ENCODE results near the gene PBXIP1. TPM values are rescaled to one million over a fixed set of nuclear protein-coding genes. Genes with fewer than 3 reads are reported as not detected.

The PBXIP1 gene
- total and polyA plus RNA-seq, 2 of the 13 experiments (the other 11 are each of a cell fraction or from before 2014, with no cell fraction given), result 16.3 to 31.9 TPM

DNA sequence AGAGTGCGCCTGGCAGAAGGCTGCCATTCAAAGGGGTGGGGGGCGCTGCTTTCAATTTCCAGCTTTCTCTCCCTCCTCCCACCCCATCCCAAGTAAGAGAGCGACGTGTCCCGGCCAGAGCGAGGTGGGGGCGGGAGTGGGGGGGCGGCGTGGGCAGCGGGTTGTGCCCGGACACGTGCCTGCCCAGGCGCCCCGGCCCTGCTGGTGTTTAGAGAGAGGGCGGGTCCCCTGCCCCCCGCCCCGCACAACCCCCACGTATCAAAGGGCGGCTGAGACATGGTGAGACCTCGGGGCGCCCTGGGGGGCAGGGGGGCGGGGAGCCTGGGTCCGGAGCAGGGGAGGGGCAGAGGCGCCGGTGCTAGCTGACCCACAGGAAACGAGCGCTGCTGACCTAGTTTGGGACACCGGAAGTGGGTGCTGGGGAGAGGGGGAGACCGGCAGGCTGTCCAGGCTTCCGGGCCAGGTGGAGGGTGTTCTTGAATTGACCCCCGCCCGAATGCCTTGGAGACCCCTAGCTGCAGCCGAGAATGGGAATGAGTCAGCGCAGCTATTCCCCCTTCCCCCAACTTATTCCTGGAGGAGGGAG lies 48.0 kb upstream of the PBXIP1 start (continued):
- 0 out of 2 replicates have a peak, but pooled peaks have one; percentile 7 for TF ChIP-seq MAZ (IDR thresholded peaks at IDR 0.05; ENCODE audit: borderline replicate concordance, low read depth, low read length)
- peak; percentile 71 for TF ChIP-seq MAZ (CRISPR knock-in tag; IDR thresholded peaks at IDR 0.05; ENCODE audit: low read depth)
- TF ChIP-seq PATZ1 (CRISPR knock-in tag; IDR thresholded peaks at IDR 0.05), result peak; percentile 99
- TF ChIP-seq ZNF615 (CRISPR knock-in tag; IDR thresholded peaks at IDR 0.05; ENCODE audit: borderline replicate concordance), result no peak
- 0 out of 2 replicates have a peak, but pooled peaks have one; percentile 26 for TF ChIP-seq ZBTB38 (CRISPR knock-in tag; IDR thresholded peaks at IDR 0.05)
- no peak for TF ChIP-seq ZNF562 (CRISPR knock-in tag; IDR thresholded peaks at IDR 0.05; ENCODE audit: borderline replicate concordance)
- TF ChIP-seq MZF1 (CRISPR knock-in tag; IDR thresholded peaks at IDR 0.05; ENCODE audit: borderline replicate concordance), result no peak
- TF ChIP-seq NR2F2 (IDR thresholded peaks at IDR 0.05; ENCODE audit: borderline replicate concordance, low read depth), result no peak; the same call in 1 of the 2 replicates
- peak; percentile 25; the same call in 1 of the 2 replicates for TF ChIP-seq BORCS8-MEF2B (CRISPR knock-in tag; IDR thresholded peaks at IDR 0.05)
- 0 out of 2 replicates have a peak, but pooled peaks have one; percentile 13 for TF ChIP-seq ZNF761 (CRISPR knock-in tag; conservative IDR thresholded peaks at IDR 0.05)
- no peak for TF ChIP-seq ZKSCAN1 (IDR thresholded peaks at IDR 0.05; ENCODE audit: low read length)
- peak; percentile 31 for TF ChIP-seq RBM22 (optimal IDR thresholded peaks at IDR 0.05; ENCODE audit: low read length)
- TF ChIP-seq ZBTB7B (CRISPR knock-in tag; IDR thresholded peaks at IDR 0.05), result no peak; the same call in 1 of the 2 replicates
- TF ChIP-seq ZNF17 (CRISPR knock-in tag; IDR thresholded peaks at IDR 0.05), result no peak
- TF ChIP-seq RXRA (CRISPR knock-in tag; IDR thresholded peaks at IDR 0.05), result no peak
- TF ChIP-seq RNF2 (conservative IDR thresholded peaks at IDR 0.05; ENCODE audit: low read depth), result no peak
- no peak for TF ChIP-seq TBX3 (IDR thresholded peaks at IDR 0.05; ENCODE audit: borderline replicate concordance)
- TF ChIP-seq ESRRA (CRISPR knock-in tag; IDR thresholded peaks at IDR 0.05; ENCODE audit: low read depth), result peak; percentile 49; the same call in 1 of the 2 replicates
- TF ChIP-seq ZFAT (CRISPR knock-in tag; conservative IDR thresholded peaks at IDR 0.05), result no peak
- TF ChIP-seq EP300 (IDR thresholded peaks at IDR 0.05; ENCODE audit: low read depth in 2 of 2, low read length in 2 of 2), result peak in 1 of 2 experiments; percentile 47; a peak in 2 of 4 replicates
- TF ChIP-seq EP300 (CRISPR knock-in tag; IDR thresholded peaks at IDR 0.05; ENCODE audit: borderline replicate concordance), result no peak
- TF ChIP-seq IRF1 (CRISPR knock-in tag; IDR thresholded peaks at IDR 0.05; ENCODE audit: low read depth), result no peak
- TF ChIP-seq, protein P1, sequence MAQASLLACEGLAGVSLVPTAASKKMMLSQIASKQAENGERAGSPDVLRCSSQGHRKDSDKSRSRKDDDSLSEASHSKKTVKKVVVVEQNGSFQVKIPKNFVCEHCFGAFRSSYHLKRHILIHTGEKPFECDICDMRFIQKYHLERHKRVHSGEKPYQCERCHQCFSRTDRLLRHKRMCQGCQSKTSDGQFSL (CRISPR knock-in tag; IDR thresholded peaks at IDR 0.05), result peak; percentile 96
- peak; percentile 57; the same call in 1 of the 2 replicates for TF ChIP-seq SIN3A (IDR thresholded peaks at IDR 0.05; ENCODE audit: borderline replicate concordance, low read depth, low read length)
- TF ChIP-seq, protein P2, sequence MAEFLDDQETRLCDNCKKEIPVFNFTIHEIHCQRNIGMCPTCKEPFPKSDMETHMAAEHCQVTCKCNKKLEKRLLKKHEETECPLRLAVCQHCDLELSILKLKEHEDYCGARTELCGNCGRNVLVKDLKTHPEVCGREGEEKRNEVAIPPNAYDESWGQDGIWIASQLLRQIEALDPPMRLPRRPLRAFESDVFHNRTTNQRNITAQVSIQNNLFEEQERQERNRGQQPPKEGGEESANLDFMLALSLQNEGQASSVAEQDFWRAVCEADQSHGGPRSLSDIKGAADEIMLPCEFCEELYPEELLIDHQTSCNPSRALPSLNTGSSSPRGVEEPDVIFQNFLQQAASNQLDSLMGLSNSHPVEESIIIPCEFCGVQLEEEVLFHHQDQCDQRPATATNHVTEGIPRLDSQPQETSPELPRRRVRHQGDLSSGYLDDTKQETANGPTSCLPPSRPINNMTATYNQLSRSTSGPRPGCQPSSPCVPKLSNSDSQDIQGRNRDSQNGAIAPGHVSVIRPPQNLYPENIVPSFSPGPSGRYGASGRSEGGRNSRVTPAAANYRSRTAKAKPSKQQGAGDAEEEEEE (CRISPR knock-in tag; IDR thresholded peaks at IDR 0.05; ENCODE audit: borderline replicate concordance), result no peak
- no peak for TF ChIP-seq MIER3 (CRISPR knock-in tag; IDR thresholded peaks at IDR 0.05; ENCODE audit: borderline replicate concordance)
